Measurements from ENCODE around the gene PSMA1.
A peak's percentile ranks its signal among the peaks of the same experiment; 100 is the strongest.

The PSMA1 gene

GRCh38 chr11:14529321-14529720 lies 9.1 kb upstream of the PSMA1 start:
- no peaks in the 10 kb centered on the region for H3K27me3 ChIP-seq (ENCODE audit: insufficient read depth, insufficient read length)
- H3K4me3 ChIP-seq (ENCODE audit: insufficient read length, low read depth): no peak overlapping the region
- H3K36me3 ChIP-seq (ENCODE audit: insufficient read depth, insufficient read length, low read length): no peaks in the 10 kb centered on the region
- DNase-seq (ENCODE audit: low read depth, low spot score): no peak
- no peak overlapping the region for H3K9ac ChIP-seq (ENCODE audit: insufficient read length, low read depth)
- no peaks in the 10 kb centered on the region for H3K4me1 ChIP-seq (ENCODE audit: insufficient read depth, insufficient read length)
- no peaks in the 10 kb centered on the region for H3K9me3 ChIP-seq (ENCODE audit: insufficient read depth, low read length)
- TF ChIP-seq SUZ12 (IDR thresholded peaks at IDR 0.05; ENCODE audit: extremely low read depth, insufficient read depth, insufficient read length) (no peak), ZNF274 (IDR thresholded peaks at IDR 0.05; ENCODE audit: low read depth, low read length) (no peak), YY1 (IDR thresholded peaks at IDR 0.05; ENCODE audit: insufficient read depth, insufficient read length) (no peak)

DNA sequence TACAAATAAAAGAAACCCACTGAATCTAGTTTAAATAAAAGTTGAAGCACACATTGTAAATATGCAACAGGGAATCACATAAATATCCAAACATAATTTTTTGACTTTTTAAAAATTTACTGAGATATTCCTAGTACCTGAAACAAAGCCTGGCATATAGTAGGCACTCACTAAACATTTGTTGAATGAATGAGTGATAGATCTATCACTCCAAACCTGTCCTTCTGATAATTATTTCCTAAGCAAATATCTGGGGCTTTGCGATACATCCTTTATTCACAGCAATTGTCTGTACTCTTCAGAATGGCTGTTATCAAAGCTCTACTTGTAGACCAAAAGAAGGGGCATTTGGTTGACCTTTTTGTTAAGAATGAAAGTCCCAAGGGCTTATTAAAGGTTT lies 2.6 kb upstream of the PSMA1 start:
- no peak for DNase-seq (ENCODE audit: low read depth, low spot score)
- Histone ChIP-seq H3K9ac (ENCODE audit: insufficient read length, low read depth) (no peak overlapping the region), H3K4me3 (ENCODE audit: insufficient read length, low read depth) (no peak overlapping the region), H3K36me3 (ENCODE audit: insufficient read depth, insufficient read length, low read length) (peaks cover 9% of the 10 kb centered on the region), H3K4me1 (ENCODE audit: insufficient read depth, insufficient read length) (no peaks in the 10 kb centered on the region), H3K9me3 (ENCODE audit: insufficient read depth, low read length) (no peaks in the 10 kb centered on the region), H3K27me3 (ENCODE audit: insufficient read depth, insufficient read length) (no peaks in the 10 kb centered on the region)
- TF ChIP-seq ZNF274 (IDR thresholded peaks at IDR 0.05; ENCODE audit: low read depth, low read length): no peak
- no peak for TF ChIP-seq YY1 (IDR thresholded peaks at IDR 0.05; ENCODE audit: insufficient read depth, insufficient read length)
- no peak for TF ChIP-seq SUZ12 (IDR thresholded peaks at IDR 0.05; ENCODE audit: extremely low read depth, insufficient read depth, insufficient read length)

- Histone ChIP-seq H3K4me3 (ENCODE audit: insufficient read length, low read depth) (no peak overlapping the region), H3K36me3 (ENCODE audit: insufficient read depth, insufficient read length, low read length) (peaks cover 14% of the 10 kb centered on the region), H3K9ac (ENCODE audit: insufficient read length, low read depth) (no peak overlapping the region), H3K27me3 (ENCODE audit: insufficient read depth, insufficient read length) (no peaks in the 10 kb centered on the region), H3K9me3 (ENCODE audit: insufficient read depth, low read length) (no peaks in the 10 kb centered on the region), H3K4me1 (ENCODE audit: insufficient read depth, insufficient read length) (no peaks in the 10 kb centered on the region)
- TF ChIP-seq YY1 (IDR thresholded peaks at IDR 0.05; ENCODE audit: insufficient read depth, insufficient read length) (no peak), ZNF274 (IDR thresholded peaks at IDR 0.05; ENCODE audit: low read depth, low read length) (no peak), SUZ12 (IDR thresholded peaks at IDR 0.05; ENCODE audit: extremely low read depth, insufficient read depth, insufficient read length) (no peak)
- no peak for DNase-seq (ENCODE audit: low read depth, low spot score)
Observed at GRCh38 chr11:14522245-14522644, 2.1 kb upstream of the PSMA1 start.

DNA sequence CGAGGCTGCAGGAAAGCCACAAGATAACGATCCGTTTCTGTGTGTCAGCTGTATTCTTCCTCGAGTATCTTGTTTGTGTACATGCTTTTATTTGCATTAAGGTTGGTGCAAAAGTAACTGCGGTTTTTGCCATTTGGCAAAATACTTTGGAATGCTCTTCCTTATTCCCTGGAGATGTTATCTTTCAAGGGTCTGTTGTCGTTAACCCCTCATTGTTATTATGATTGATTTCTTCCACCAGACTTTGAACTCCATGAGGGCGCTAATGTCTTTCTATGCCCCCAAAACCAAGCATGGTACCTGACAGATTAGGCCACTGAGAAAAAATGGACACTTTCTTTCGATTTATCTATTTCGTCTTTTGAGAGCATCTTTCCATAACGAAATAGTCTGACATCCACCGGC lies 563 bp upstream of the PSMA1 start:
- peaks cover 26% of the 10 kb centered on the region for H3K36me3 ChIP-seq (ENCODE audit: insufficient read depth, insufficient read length, low read length)
- DNase-seq (ENCODE audit: low read depth, low spot score): no peak
- H3K4me1 ChIP-seq (ENCODE audit: insufficient read depth, insufficient read length): no peaks in the 10 kb centered on the region
- H3K9ac ChIP-seq (ENCODE audit: insufficient read length, low read depth): peak overlapping the region; percentile 69
- H3K9me3 ChIP-seq (ENCODE audit: insufficient read depth, low read length): no peaks in the 10 kb centered on the region
- peak overlapping the region; percentile 91 for H3K4me3 ChIP-seq (ENCODE audit: insufficient read length, low read depth)
- H3K27me3 ChIP-seq (ENCODE audit: insufficient read depth, insufficient read length): no peaks in the 10 kb centered on the region
- no peak for TF ChIP-seq SUZ12 (IDR thresholded peaks at IDR 0.05; ENCODE audit: extremely low read depth, insufficient read depth, insufficient read length)

DNA sequence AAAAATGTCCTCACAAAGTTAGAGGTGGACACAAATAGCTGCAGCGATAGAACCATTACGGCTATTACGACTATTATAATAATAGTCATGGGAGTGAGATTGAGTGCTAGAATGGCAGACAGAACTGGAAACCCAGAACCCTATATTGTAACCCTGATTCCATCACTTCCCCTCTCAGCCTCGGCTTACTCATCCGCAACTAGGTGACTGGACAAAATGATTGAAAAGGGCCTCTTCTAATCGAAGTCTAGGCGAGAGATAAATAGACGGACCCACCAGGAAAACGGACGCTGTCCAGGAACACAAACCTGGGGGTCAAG lies 629 bp downstream of the PSMA1 start:
- Histone ChIP-seq H3K36me3 (ENCODE audit: insufficient read depth, insufficient read length, low read length) (peaks cover 34% of the 10 kb centered on the region), H3K4me3 (ENCODE audit: insufficient read length, low read depth) (peak overlapping the region; percentile 91), H3K27me3 (ENCODE audit: insufficient read depth, insufficient read length) (no peaks in the 10 kb centered on the region), H3K4me1 (ENCODE audit: insufficient read depth, insufficient read length) (no peaks in the 10 kb centered on the region), H3K9ac (ENCODE audit: insufficient read length, low read depth) (peak overlapping the region; percentile 92), H3K9me3 (ENCODE audit: insufficient read depth, low read length) (no peaks in the 10 kb centered on the region)
- no peak for DNase-seq (ENCODE audit: low read depth, low spot score)
- TF ChIP-seq ZNF274 (IDR thresholded peaks at IDR 0.05; ENCODE audit: low read depth, low read length) (no peak), YY1 (IDR thresholded peaks at IDR 0.05; ENCODE audit: insufficient read depth, insufficient read length) (no peak), SUZ12 (IDR thresholded peaks at IDR 0.05; ENCODE audit: extremely low read depth, insufficient read depth, insufficient read length) (no peak)

DNA sequence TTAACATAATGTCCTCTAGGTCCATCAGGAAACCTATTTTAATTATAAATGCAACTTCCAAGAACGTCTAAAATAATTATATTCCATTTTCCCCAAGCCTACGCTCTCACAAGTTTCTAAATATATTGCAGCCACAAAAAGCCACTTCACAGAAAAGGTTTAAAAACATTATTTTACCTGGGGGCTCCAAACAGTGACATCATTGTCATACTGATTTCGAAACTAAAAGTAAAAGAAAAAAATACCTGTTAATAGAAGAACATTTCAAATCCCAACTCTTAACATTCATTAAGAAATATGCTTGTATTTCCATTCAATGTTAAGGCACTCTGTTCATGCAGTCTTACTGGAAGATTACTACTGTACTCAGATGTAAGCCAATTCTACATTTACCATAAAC lies 1.4 kb downstream of the PSMA1 start:
- Histone ChIP-seq H3K4me1 (ENCODE audit: insufficient read depth, insufficient read length) (no peaks in the 10 kb centered on the region), H3K36me3 (ENCODE audit: insufficient read depth, insufficient read length, low read length) (peaks cover 41% of the 10 kb centered on the region), H3K9me3 (ENCODE audit: insufficient read depth, low read length) (no peaks in the 10 kb centered on the region), H3K4me3 (ENCODE audit: insufficient read length, low read depth) (peak overlapping the region; percentile 91), H3K27me3 (ENCODE audit: insufficient read depth, insufficient read length) (no peaks in the 10 kb centered on the region), H3K9ac (ENCODE audit: insufficient read length, low read depth) (peak overlapping the region; percentile 92)
- no peak for DNase-seq (ENCODE audit: low read depth, low spot score)
- TF ChIP-seq YY1 (IDR thresholded peaks at IDR 0.05; ENCODE audit: insufficient read depth, insufficient read length) (no peak), SUZ12 (IDR thresholded peaks at IDR 0.05; ENCODE audit: extremely low read depth, insufficient read depth, insufficient read length) (no peak), ZNF274 (IDR thresholded peaks at IDR 0.05; ENCODE audit: low read depth, low read length) (no peak)

- peaks cover 86% of the 10 kb centered on the region for H3K36me3 ChIP-seq (ENCODE audit: insufficient read depth, insufficient read length, low read length)
- no peak for DNase-seq (ENCODE audit: low read depth, low spot score)
- no peaks in the 10 kb centered on the region for H3K27me3 ChIP-seq (ENCODE audit: insufficient read depth, insufficient read length)
- H3K9me3 ChIP-seq (ENCODE audit: insufficient read depth, low read length): no peaks in the 10 kb centered on the region
- no peak overlapping the region for H3K4me3 ChIP-seq (ENCODE audit: insufficient read length, low read depth)
- no peaks in the 10 kb centered on the region for H3K4me1 ChIP-seq (ENCODE audit: insufficient read depth, insufficient read length)
- TF ChIP-seq ZNF274 (IDR thresholded peaks at IDR 0.05; ENCODE audit: low read depth, low read length) (no peak), SUZ12 (IDR thresholded peaks at IDR 0.05; ENCODE audit: extremely low read depth, insufficient read depth, insufficient read length) (no peak), YY1 (IDR thresholded peaks at IDR 0.05; ENCODE audit: insufficient read depth, insufficient read length) (no peak)
- no peak overlapping the region for H3K9ac ChIP-seq (ENCODE audit: insufficient read length, low read depth)
Observed at GRCh38 chr11:14513800-14514199, 6.4 kb downstream of the PSMA1 start.

- Histone ChIP-seq H3K27me3 (ENCODE audit: insufficient read depth, insufficient read length) (no peaks in the 10 kb centered on the region), H3K9me3 (ENCODE audit: insufficient read depth, low read length) (no peaks in the 10 kb centered on the region), H3K9ac (ENCODE audit: insufficient read length, low read depth) (no peak overlapping the region), H3K4me3 (ENCODE audit: insufficient read length, low read depth) (no peak overlapping the region), H3K4me1 (ENCODE audit: insufficient read depth, insufficient read length) (no peaks in the 10 kb centered on the region), H3K36me3 (ENCODE audit: insufficient read depth, insufficient read length, low read length) (peaks cover 76% of the 10 kb centered on the region)
- no peak for DNase-seq (ENCODE audit: low read depth, low spot score)
- TF ChIP-seq SUZ12 (IDR thresholded peaks at IDR 0.05; ENCODE audit: extremely low read depth, insufficient read depth, insufficient read length) (no peak), ZNF274 (IDR thresholded peaks at IDR 0.05; ENCODE audit: low read depth, low read length) (no peak), YY1 (IDR thresholded peaks at IDR 0.05; ENCODE audit: insufficient read depth, insufficient read length) (no peak)
Observed at GRCh38 chr11:14506532-14506931, 13.7 kb downstream of the PSMA1 start.
